HepG2 (cell line): ENCODE data around the gene AMIGO2. TPM values are rescaled to one million over a fixed set of nuclear protein-coding genes. Genes with fewer than 3 reads are reported as not detected.

Experiments
- ATAC-seq: fragments of 200-7000 bp; cut with Tn5 transposase; 3 replicates; pipeline ENCODE4 v1.9.1; 2020; ENCODE audit warnings: mild to moderate bottlenecking, moderate library complexity
- Bru-seq: library from RNA; stranded (reverse); fragments of 400-500 nt; gene quantifications from one replicate; lab custom pipeline; 2021; lab: Mats Ljungman, UMichigan
- BruChase-seq, 2 experiments: library from RNA; stranded (reverse); fragments of 400-500 nt; gene quantifications; one replicate each; lab custom pipeline; 2021; lab: Mats Ljungman, UMichigan
- BruUV-seq: library from RNA; stranded (reverse); fragments of 400-500 nt; replicated peaks from 2 replicates; lab custom pipeline; 2021; lab: Mats Ljungman, UMichigan
- CTCF ChIA-PET: fragments of 300-600 bp; formaldehyde crosslinking; extraction: SDS; loops from one replicate; lab custom pipeline; 2021; ENCODE audit warnings: low total read pairs, inconsistent platforms, low intra/inter-chr PET ratio; lab: Yijun Ruan, JAX
- POLR2A ChIA-PET: fragments of 350-600 bp; sonication (Branson Sonifier 250); formaldehyde crosslinking; loops from one replicate; lab custom pipeline; 2020; ENCODE audit warnings: antibody characterized with exemption, inconsistent platforms; lab: Yijun Ruan, JAX
- DNase-seq: peaks from one replicate; pipeline ENCODE4 v3.0.0-alpha.2; 2015; ENCODE audit warnings: low spot score
- FAIRE-seq: peaks from 3 replicates; lab custom pipeline; 2011; peaks lifted over from hg19 to GRCh38; lab: Jason Lieb, UNC
- H2AFZ ChIP-seq: one replicate; pipeline ENCODE4 v1.6.1; 2011; ENCODE audit warnings: low read length, inconsistent platforms
- H3K27ac ChIP-seq: fragments of 300-600 bp; 3 replicates; pipeline ENCODE4 v1.8.0; 2011; ENCODE audit warnings: mixed run types, mild to moderate bottlenecking, mixed read lengths, low read length, inconsistent platforms; ENCODE audit not compliant: insufficient read depth; ENCODE audit errors: extremely low read length
- H3K27me3 ChIP-seq, 2 experiments: fragments of 200-600 bp in 1 of 2; 2 replicates in 1 of 2; 3 replicates in 1 of 2; pipeline versions ENCODE4 v1.6.0 to v1.8.0; 2011; ENCODE audit warnings: low read length in 2 of 2, mild to moderate bottlenecking in 2 of 2, moderate library complexity in 2 of 2, inconsistent platforms in 1 of 2; ENCODE audit not compliant: insufficient read depth in 2 of 2, control insufficient read depth in 1 of 2
- H3K36me3 ChIP-seq, 2 experiments: fragments of 200-600 bp in 1 of 2; replicated peaks in 1 of 2; 2 replicates in 1 of 2; 3 replicates in 1 of 2; pipeline versions ENCODE4 v1.5.1 to v1.8.0; 2011; ENCODE audit warnings: low read length in 2 of 2, inconsistent platforms in 1 of 2; ENCODE audit not compliant: insufficient read depth in 2 of 2, control insufficient read depth in 1 of 2
- H3K4me1 ChIP-seq: 2 replicates; pipeline ENCODE4 v1.5.1; 2012; ENCODE audit warnings: low read length, inconsistent platforms; ENCODE audit not compliant: insufficient read depth
- H3K4me2 ChIP-seq: 2 replicates; pipeline ENCODE4 v1.6.0; 2011; ENCODE audit warnings: low read depth, low read length, inconsistent platforms
- H3K4me3 ChIP-seq, 3 experiments: fragments of 200-600 bp in 1 of 3; sonication (generic), shearing (Covaris generic) in 1 of 3; replicated peaks in 1 of 3; 2 replicates each; pipeline ENCODE4 v1.5.1; 2011 to 2016; ENCODE audit warnings: low read length in 3 of 3, inconsistent platforms in 2 of 3, low read depth in 2 of 3, mild to moderate bottlenecking in 2 of 3, control low read depth in 1 of 3, mixed read lengths in 1 of 3; ENCODE audit not compliant: insufficient read depth in 1 of 3
- H3K79me2 ChIP-seq: one replicate; pipeline ENCODE4 v1.6.1; 2011; ENCODE audit warnings: low read length, inconsistent platforms; ENCODE audit not compliant: insufficient read depth
- H3K9ac ChIP-seq: 2 replicates; pipeline ENCODE4 v1.6.0; 2011; ENCODE audit warnings: mild to moderate bottlenecking, low read depth, low read length, inconsistent platforms; ENCODE audit not compliant: insufficient read depth
- H3K9me3 ChIP-seq: 2 replicates; pipeline ENCODE4 v1.5.1; 2012; ENCODE audit warnings: mild to moderate bottlenecking, low read length
- H4K20me1 ChIP-seq: 2 replicates; pipeline ENCODE4 v1.6.0; 2011; ENCODE audit warnings: inconsistent platforms, mild to moderate bottlenecking, low read length, moderate library complexity; ENCODE audit not compliant: insufficient read depth
- EZH2 ChIP-seq: conservative IDR thresholded peaks from 2 replicates; pipeline ENCODE4 v1.6.1; 2012; ENCODE audit warnings: mild to moderate bottlenecking, low read depth, low read length, moderate library complexity
- HHEX ChIP-seq: IDR thresholded peaks from 2 replicates; pipeline ENCODE4 v1.6.1; 2016; ENCODE audit warnings: control low read depth
- REL ChIP-seq: sonication (generic); formaldehyde crosslinking; conservative IDR thresholded peaks from 2 replicates; pipeline ENCODE4 v1.8.0; 2022; ENCODE audit warnings: mild to moderate bottlenecking, missing genetic modification reagents, moderate library complexity
- STAG1 ChIP-seq: sonication (generic); formaldehyde crosslinking; IDR thresholded peaks from 2 replicates; pipeline ENCODE4 v1.4.0; 2020; ENCODE audit warnings: missing genetic modification reagents
- ZNF12 ChIP-seq: sonication (generic); formaldehyde crosslinking; IDR thresholded peaks from 2 replicates; pipeline ENCODE4 v1.5.0; 2020; ENCODE audit warnings: missing genetic modification reagents
- ZNF746 ChIP-seq: sonication (generic); formaldehyde crosslinking; IDR thresholded peaks from 2 replicates; pipeline ENCODE4 v1.8.0; 2022; ENCODE audit warnings: mild to moderate bottlenecking, missing genetic modification reagents
- WGBS: methylation state at CpG from one replicate; pipeline ENCODE4 v1.1.6; 2017; ENCODE audit warnings: low lambda C conversion rate; 5-methylcytosine and 5-hydroxymethylcytosine counted together
- in situ Hi-C: cut with HindIII; loops from 2 replicates; pipeline ENCODE4 v1.10.0; 2017; ENCODE audit warnings: low pct_unique_long_range_greater_than_20kb; ENCODE audit not compliant: extremely low pct_ligation_motif_present
- intact Hi-C: fragments of 100-400 bp; cut with micrococcal nuclease; formaldehyde crosslinking; loops from one replicate; pipeline ENCODE4 v1.10.0; 2022; ENCODE audit not compliant: unreplicated experiment
- long read RNA-seq, 2 experiments: library from RNA in 1 of 2; library from polyadenylated mRNA in 1 of 2; stranded (forward) in 1 of 2; unstranded in 1 of 2; transcript quantifications; one replicate each; pipeline ENCODE4 v2.0.0, GENCODE V29; 2019 to 2022
- polyA minus RNA-seq, 3 experiments: library from RNA; depleted of rRNA, polyadenylated mRNA; stranded (reverse); fragments of >200 nt; gene quantifications; 2 replicates each; pipeline ENCODE4 v1.2.3, GENCODE V29; 2011; ENCODE audit warnings: low replicate concordance in 1 of 3
- polyA plus RNA-seq, 8 experiments: library from polyadenylated mRNA; depleted of rRNA in 3 of 8; stranded (reverse) in 7 of 8; unstranded in 1 of 8; fragments of >200 nt; fragmentation: Illumina TruSeq in 4 of 8; extraction: Trizol in 4 of 8; gene quantifications; 2 replicates each; pipeline versions ENCODE4 v1.2.1 to v1.2.3, GENCODE V29; 2011 to 2016; ENCODE audit warnings: low read depth in 4 of 8, missing spikeins in 1 of 8, mixed read lengths in 1 of 8; ENCODE audit not compliant: insufficient read depth in 1 of 8
- total RNA-seq, 5 experiments: library from RNA; depleted of rRNA; stranded (reverse); fragments of >200 nt; fragmentation: Illumina TruSeq; extraction: Trizol; gene quantifications; 2 replicates each; pipeline ENCODE4 v1.2.3, GENCODE V29; 2016; ENCODE audit warnings: low read depth in 1 of 5
- TF ChIP-seq, protein P1 (sequence below): IDR thresholded peaks from 2 replicates; pipeline ENCODE4 v1.6.1; 2016; ENCODE audit warnings: mild to moderate bottlenecking
- TF ChIP-seq, protein P2 (sequence below): IDR thresholded peaks from 2 replicates; pipeline ENCODE4 v1.6.1; 2016
- TF ChIP-seq, protein P3 (sequence below): sonication (generic); formaldehyde crosslinking; IDR thresholded peaks from 2 replicates; pipeline ENCODE4 v1.4.0; 2020; ENCODE audit warnings: missing genetic modification reagents
- TF ChIP-seq, protein P4 (sequence below): sonication (generic); formaldehyde crosslinking; IDR thresholded peaks from 2 replicates; pipeline ENCODE4 v1.5.0; 2020; ENCODE audit warnings: mild to moderate bottlenecking, missing genetic modification reagents, moderate library complexity

Gene AMIGO2, protein sequence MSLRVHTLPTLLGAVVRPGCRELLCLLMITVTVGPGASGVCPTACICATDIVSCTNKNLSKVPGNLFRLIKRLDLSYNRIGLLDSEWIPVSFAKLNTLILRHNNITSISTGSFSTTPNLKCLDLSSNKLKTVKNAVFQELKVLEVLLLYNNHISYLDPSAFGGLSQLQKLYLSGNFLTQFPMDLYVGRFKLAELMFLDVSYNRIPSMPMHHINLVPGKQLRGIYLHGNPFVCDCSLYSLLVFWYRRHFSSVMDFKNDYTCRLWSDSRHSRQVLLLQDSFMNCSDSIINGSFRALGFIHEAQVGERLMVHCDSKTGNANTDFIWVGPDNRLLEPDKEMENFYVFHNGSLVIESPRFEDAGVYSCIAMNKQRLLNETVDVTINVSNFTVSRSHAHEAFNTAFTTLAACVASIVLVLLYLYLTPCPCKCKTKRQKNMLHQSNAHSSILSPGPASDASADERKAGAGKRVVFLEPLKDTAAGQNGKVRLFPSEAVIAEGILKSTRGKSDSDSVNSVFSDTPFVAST
- total RNA-seq (2016; rRNA removed; fragmentation: Illumina TruSeq; extraction: Trizol) (not detected in 2 replicates), polyA plus RNA-seq (2011; rRNA removed) (0.03 TPM in 1 of 2 replicates, not detected in the other), polyA minus RNA-seq (2011; rRNA and poly(A)+ RNA removed; ENCODE audit: low replicate concordance) (3.8 TPM in 1 of 2 replicates, not detected in the other), Bru-seq, nascent RNA (not detected), BruChase-seq, experiment 1, labeled RNA remaining after a 6-hour chase (percentile 14 among the genes with signal in this experiment), BruChase-seq, experiment 2, labeled RNA remaining after a 2-hour chase (percentile 13 among the genes with signal in this experiment)
- total RNA-seq (2016; cell fraction: cytosol; rRNA removed; fragmentation: Illumina TruSeq; extraction: Trizol; ENCODE audit: low read depth) = not detected in 2 replicates
- total RNA-seq (2016; cell fraction: insoluble cytoplasmic fraction; rRNA removed; fragmentation: Illumina TruSeq; extraction: Trizol) = not detected in 2 replicates
- not detected in 2 replicates for total RNA-seq (2016; cell fraction: membrane; rRNA removed; fragmentation: Illumina TruSeq; extraction: Trizol)
- not detected in 2 replicates for total RNA-seq (2016; cell fraction: nucleus; rRNA removed; fragmentation: Illumina TruSeq; extraction: Trizol)
- not detected in 2 replicates for polyA plus RNA-seq (2011; cell fraction: cytosol; rRNA removed)
- polyA plus RNA-seq (2011; cell fraction: nucleus; rRNA removed) = not detected in 2 replicates
- not detected in 2 replicates for polyA plus RNA-seq (2012)
- not detected in 2 replicates for polyA plus RNA-seq (2016; cell fraction: cytosol; fragmentation: Illumina TruSeq; extraction: Trizol; ENCODE audit: low read depth)
- polyA plus RNA-seq (2016; cell fraction: insoluble cytoplasmic fraction; fragmentation: Illumina TruSeq; extraction: Trizol; ENCODE audit: low read depth) = not detected in 2 replicates
- not detected in 2 replicates for polyA plus RNA-seq (2016; cell fraction: membrane; fragmentation: Illumina TruSeq; extraction: Trizol; ENCODE audit: low read depth)
- polyA plus RNA-seq (2016; cell fraction: nucleus; fragmentation: Illumina TruSeq; extraction: Trizol; ENCODE audit: insufficient read depth, low read depth) = not detected in 2 replicates
- polyA minus RNA-seq (2011; cell fraction: cytosol; rRNA and poly(A)+ RNA removed) = not detected in 2 replicates
- not detected in 2 replicates for polyA minus RNA-seq (2011; cell fraction: nucleus; rRNA and poly(A)+ RNA removed)
- long read RNA-seq, experiment 1, partial matches to known transcripts = 0 of 1 reads
- long read RNA-seq, experiment 1, other reads (novel, unspliced or antisense) = 0 of 1 reads
- long read RNA-seq, experiment 2 = 0 reads

DNA sequence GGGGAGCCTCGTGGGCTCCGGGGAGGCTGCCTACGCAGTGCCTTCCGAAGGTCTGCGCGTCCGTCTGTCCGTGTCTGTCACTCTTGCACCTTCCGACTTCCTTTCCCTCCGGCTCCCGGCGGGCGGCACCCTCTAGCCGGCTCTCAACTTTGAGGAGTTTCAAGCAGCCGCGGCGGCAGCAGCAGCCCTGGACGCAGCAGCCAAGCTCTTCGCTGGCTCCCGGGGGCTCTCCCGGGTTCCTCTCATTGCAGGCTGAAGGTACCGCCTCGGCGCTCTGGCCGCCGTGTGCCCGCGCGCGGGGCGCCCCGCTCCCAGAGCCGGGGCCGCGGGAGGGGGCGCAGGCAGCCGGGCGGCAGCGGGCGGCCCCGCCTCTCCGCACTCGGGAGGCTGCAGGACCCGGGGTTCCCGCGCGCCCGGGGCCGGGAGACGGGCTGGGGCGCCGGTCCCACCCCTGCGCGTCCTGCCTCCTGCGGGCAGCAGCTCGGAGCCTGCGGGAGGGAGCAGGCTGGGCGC lies at the start of gene AMIGO2, which contains the start of gene PCED1B:
AMIGO2 (minus strand) TSS at position 492 of the 513 bp plus-strand sequence. CDS start 957 bp downstream, outside the sequence.
PCED1B (plus strand) TSS at position 154 of the 513 bp plus-strand sequence. CDS start 155,443 bp downstream, outside the sequence.
- in situ Hi-C loops (no loop called here), intact Hi-C loops (no loop called here)
- ChIA-PET CTCF (no interaction called here), POLR2A (no interaction called here)
- H3K27me3 ChIP-seq = peaks cover 4 to 29% of the 10 kb centered on the region in 2 experiments
- no peaks in the 10 kb centered on the region for H3K9me3 ChIP-seq
- peak; percentile 94 for ATAC-seq
- no peaks in the 10 kb centered on the region for H3K36me3 ChIP-seq
- H3K27ac ChIP-seq = no peak within 1 kb of the TSS
- peak; percentile 8 for DNase-seq
- no peak within 1 kb of the TSS for H3K9ac ChIP-seq
- no TSS peak for BruUV-seq
- no peak for FAIRE-seq
- H2AFZ ChIP-seq = no peak within 1 kb of the TSS
- peak within 1 kb of the TSS; percentile 22 to 56 (median 29); a peak in 4 of 6 replicates for H3K4me3 ChIP-seq
- peak within 1 kb of the TSS; percentile 66 for H3K4me2 ChIP-seq
- H3K79me2 ChIP-seq = no peaks in the 10 kb centered on the region
- WGBS = 3% methylated on average over 7 of the region's 58 CpGs
- H3K4me1 ChIP-seq = peaks cover 9% of the 10 kb centered on the region
- H4K20me1 ChIP-seq = no peaks in the 10 kb centered on the region
- TF ChIP-seq, protein P1, sequence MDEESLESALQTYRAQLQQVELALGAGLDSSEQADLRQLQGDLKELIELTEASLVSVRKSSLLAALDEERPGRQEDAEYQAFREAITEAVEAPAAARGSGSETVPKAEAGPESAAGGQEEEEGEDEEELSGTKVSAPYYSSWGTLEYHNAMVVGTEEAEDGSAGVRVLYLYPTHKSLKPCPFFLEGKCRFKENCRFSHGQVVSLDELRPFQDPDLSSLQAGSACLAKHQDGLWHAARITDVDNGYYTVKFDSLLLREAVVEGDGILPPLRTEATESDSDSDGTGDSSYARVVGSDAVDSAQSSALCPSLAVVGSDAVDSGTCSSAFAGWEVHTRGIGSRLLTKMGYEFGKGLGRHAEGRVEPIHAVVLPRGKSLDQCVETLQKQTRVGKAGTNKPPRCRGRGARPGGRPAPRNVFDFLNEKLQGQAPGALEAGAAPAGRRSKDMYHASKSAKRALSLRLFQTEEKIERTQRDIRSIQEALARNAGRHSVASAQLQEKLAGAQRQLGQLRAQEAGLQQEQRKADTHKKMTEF (CRISPR knock-in tag) = no peak
- TF ChIP-seq, protein P2, sequence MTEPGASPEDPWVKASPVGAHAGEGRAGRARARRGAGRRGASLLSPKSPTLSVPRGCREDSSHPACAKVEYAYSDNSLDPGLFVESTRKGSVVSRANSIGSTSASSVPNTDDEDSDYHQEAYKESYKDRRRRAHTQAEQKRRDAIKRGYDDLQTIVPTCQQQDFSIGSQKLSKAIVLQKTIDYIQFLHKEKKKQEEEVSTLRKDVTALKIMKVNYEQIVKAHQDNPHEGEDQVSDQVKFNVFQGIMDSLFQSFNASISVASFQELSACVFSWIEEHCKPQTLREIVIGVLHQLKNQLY (CRISPR knock-in tag) = no peak
- TF ChIP-seq ZNF12 (no peak), STAG1 (CRISPR knock-in tag) (peak; percentile 70), ZNF746 (CRISPR knock-in tag) (no peak), EZH2 (peak; percentile 26; the same call in 1 of the 2 replicates), HHEX (CRISPR knock-in tag) (no peak), REL (CRISPR knock-in tag) (no peak)
- TF ChIP-seq, protein P3, sequence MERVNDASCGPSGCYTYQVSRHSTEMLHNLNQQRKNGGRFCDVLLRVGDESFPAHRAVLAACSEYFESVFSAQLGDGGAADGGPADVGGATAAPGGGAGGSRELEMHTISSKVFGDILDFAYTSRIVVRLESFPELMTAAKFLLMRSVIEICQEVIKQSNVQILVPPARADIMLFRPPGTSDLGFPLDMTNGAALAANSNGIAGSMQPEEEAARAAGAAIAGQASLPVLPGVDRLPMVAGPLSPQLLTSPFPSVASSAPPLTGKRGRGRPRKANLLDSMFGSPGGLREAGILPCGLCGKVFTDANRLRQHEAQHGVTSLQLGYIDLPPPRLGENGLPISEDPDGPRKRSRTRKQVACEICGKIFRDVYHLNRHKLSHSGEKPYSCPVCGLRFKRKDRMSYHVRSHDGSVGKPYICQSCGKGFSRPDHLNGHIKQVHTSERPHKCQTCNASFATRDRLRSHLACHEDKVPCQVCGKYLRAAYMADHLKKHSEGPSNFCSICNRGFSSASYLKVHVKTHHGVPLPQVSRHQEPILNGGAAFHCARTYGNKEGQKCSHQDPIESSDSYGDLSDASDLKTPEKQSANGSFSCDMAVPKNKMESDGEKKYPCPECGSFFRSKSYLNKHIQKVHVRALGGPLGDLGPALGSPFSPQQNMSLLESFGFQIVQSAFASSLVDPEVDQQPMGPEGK = no peak
- TF ChIP-seq, protein P4, sequence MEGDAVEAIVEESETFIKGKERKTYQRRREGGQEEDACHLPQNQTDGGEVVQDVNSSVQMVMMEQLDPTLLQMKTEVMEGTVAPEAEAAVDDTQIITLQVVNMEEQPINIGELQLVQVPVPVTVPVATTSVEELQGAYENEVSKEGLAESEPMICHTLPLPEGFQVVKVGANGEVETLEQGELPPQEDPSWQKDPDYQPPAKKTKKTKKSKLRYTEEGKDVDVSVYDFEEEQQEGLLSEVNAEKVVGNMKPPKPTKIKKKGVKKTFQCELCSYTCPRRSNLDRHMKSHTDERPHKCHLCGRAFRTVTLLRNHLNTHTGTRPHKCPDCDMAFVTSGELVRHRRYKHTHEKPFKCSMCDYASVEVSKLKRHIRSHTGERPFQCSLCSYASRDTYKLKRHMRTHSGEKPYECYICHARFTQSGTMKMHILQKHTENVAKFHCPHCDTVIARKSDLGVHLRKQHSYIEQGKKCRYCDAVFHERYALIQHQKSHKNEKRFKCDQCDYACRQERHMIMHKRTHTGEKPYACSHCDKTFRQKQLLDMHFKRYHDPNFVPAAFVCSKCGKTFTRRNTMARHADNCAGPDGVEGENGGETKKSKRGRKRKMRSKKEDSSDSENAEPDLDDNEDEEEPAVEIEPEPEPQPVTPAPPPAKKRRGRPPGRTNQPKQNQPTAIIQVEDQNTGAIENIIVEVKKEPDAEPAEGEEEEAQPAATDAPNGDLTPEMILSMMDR (CRISPR knock-in tag) = peak; percentile 62
